Upper lobe of left lung (tissue), 4 donors: ENCODE data around the gene ATF6.

Source experiments
- CTCF ChIP-seq, 6 experiments: fragments of 450-650 bp in 4 of 6; fragments of 200-600 bp in 2 of 6; sonication (generic) in 2 of 6; IDR thresholded peaks; one replicate each; pipeline ENCODE4 v1.5.1; 2016 to 2019; ENCODE audit warnings: antibody characterized with exemption in 6 of 6
- POLR2A ChIP-seq, 4 donors: fragments of 450-650 bp; IDR thresholded peaks; one replicate each; pipeline ENCODE4 v1.5.1; 2016 to 2017; ENCODE audit warnings: antibody characterized with exemption in 4 of 4, mild to moderate bottlenecking in 2 of 4
- POLR2AphosphoS5 ChIP-seq, 2 donors: sonication (generic); formaldehyde crosslinking; IDR thresholded peaks; one replicate each; pipeline ENCODE4 v1.5.1; 2017; ENCODE audit warnings: antibody characterized with exemption in 2 of 2

- TF ChIP-seq POLR2A (IDR thresholded peaks at IDR 0.05) (no peak), CTCF (IDR thresholded peaks at IDR 0.05) (peak; percentile 26 to 73 (median 53)), POLR2AphosphoS5 (IDR thresholded peaks at IDR 0.05) (no peak)
Observed at GRCh38 chr1:161792740-161793139, 26.6 kb downstream of the ATF6 start.
